Lung (tissue), 12 donors: Measurements from ENCODE around the gene JTB. TPM values are rescaled to one million over a fixed set of nuclear protein-coding genes. Genes with fewer than 3 reads are reported as not detected.
"Not testable (repeated sequence)": the region's sequence is repeated elsewhere in the genome, so short reads cannot be mapped to it uniquely, and the experiment has no call there.

Source experiments
- ATAC-seq: fragments of 200-7000 bp; cut with Tn5 transposase; one replicate; pipeline ENCODE4 v1.9.1; 2020; ENCODE audit warnings: moderate number of reproducible peaks; ENCODE audit not compliant: insufficient read depth, low FRiP score
- DNase-seq, 3 donors: peaks; one replicate each; pipeline ENCODE4 v3.0.0-alpha.2; 2013 to 2017
- H3K27ac ChIP-seq, 2 donors: one replicate each; pipeline ENCODE4 v1.5.1; 2013; ENCODE audit warnings: mild to moderate bottlenecking in 2 of 2, moderate library complexity in 2 of 2, control low read depth in 1 of 2, inconsistent platforms in 1 of 2, low read depth in 1 of 2, low read length in 1 of 2
- H3K27me3 ChIP-seq, 3 donors: one replicate each; pipeline ENCODE4 v1.5.1; 2013; ENCODE audit warnings: low read length in 2 of 3; ENCODE audit not compliant: control insufficient read depth in 3 of 3, insufficient read depth in 3 of 3
- H3K36me3 ChIP-seq, 4 donors: one replicate each; pipeline ENCODE4 v1.5.1; 2013; ENCODE audit warnings: low read length in 4 of 4, mild to moderate bottlenecking in 1 of 4, moderate library complexity in 1 of 4; ENCODE audit not compliant: control insufficient read depth in 4 of 4, insufficient read depth in 4 of 4
- H3K4me1 ChIP-seq, 5 donors: one replicate each; pipeline ENCODE4 v1.5.1; 2013; ENCODE audit warnings: low read length in 5 of 5, mild to moderate bottlenecking in 2 of 5, moderate library complexity in 1 of 5; ENCODE audit not compliant: control insufficient read depth in 5 of 5, insufficient read depth in 5 of 5
- H3K4me3 ChIP-seq: one replicate; pipeline ENCODE4 v1.5.1; 2013; ENCODE audit warnings: mild to moderate bottlenecking, control low read depth, moderate library complexity
- H3K9ac ChIP-seq, 2 donors: one replicate each; pipeline ENCODE4 v1.5.1; 2013; ENCODE audit warnings: low read length in 2 of 2, control low read depth in 1 of 2; ENCODE audit not compliant: insufficient read depth in 1 of 2
- H3K9me3 ChIP-seq, 4 donors: one replicate each; pipeline ENCODE4 v1.5.1; 2013; ENCODE audit warnings: low read length in 3 of 4, mild to moderate bottlenecking in 1 of 4, moderate library complexity in 1 of 4; ENCODE audit not compliant: control insufficient read depth in 4 of 4, insufficient read depth in 3 of 4
- CTCF ChIP-seq: IDR thresholded peaks from 2 replicates; pipeline ENCODE4 v1.5.1; 2012; ENCODE audit warnings: mild to moderate bottlenecking; ENCODE audit errors: control extremely low read depth, extremely low read depth
- WGBS, 2 donors: extraction: QIAGEN DNeasy Blood & Tissue Kit; methylation state at CpG; one replicate each; pipeline ENCODE4 v1.1.7; 2013; 5-methylcytosine and 5-hydroxymethylcytosine counted together
- polyA plus RNA-seq, 2 donors: library from polyadenylated mRNA; stranded (reverse); fragments of 200-250 nt; gene quantifications; one replicate each; pipeline ENCODE4 v1.2.1, GENCODE V29; 2013
- total RNA-seq, 2 donors: library from RNA; depleted of rRNA in 1 of 2; stranded (reverse); fragments of >200 nt in 1 of 2; gene quantifications; one replicate each; pipeline ENCODE4 v1.2.1, GENCODE V29; 2014 to 2021
- donor health status: control.
- donor health status: control.
- donor health status: Bipolar disorder and iron deficiency.
- donor health status: healthy.
- donor health status: DM: yes; HTN: yes; CAD: no.

Gene JTB
- total and polyA plus RNA-seq, 4 donors = 105 to 230 (median 176) TPM

DNA sequence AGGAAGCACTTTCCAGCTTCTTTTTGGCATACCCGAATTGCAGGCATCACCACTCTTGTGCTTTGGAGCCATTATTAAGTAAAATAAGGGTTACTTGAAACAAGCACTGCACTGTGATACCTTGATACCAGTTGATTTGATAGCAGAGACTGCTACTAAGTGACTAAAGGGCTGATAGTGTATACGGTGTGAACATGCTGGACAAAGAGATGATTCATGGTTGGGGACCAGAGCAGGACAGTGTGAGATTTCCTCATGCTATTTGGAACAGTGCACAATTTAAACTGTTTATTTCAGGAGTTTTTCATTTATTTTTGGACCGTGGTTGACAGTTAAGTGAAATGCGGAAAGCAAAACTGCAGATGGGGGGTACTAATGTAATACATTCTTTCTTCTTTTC is 22.9 kb upstream of the JTB start:
- H3K27ac ChIP-seq = no peak overlapping the region
- ATAC-seq = no peak
- WGBS, 2 donors = 77 to 82% methylated on average over 4 of the region's 4 CpGs

DNA sequence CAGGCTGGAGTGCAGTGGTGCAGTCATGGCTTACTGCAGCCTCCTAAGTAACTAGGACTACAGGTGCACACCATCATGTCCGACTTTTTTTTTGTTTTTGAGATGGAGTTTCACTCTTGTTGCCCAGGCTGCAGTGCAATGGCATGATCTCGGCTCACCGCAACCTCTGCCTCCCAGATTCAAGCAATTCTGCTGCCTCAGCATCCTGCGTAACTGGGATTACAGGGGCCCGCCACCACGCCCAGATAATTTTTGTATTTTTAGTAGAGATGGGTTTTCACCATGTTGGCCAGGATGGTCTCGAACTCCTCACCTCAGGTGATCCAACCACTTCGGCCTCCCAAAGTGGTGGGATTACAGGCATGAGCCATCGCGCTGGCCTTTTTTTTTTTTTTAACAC is 19.4 kb upstream of the JTB start:
- WGBS, 2 donors = 96% methylated on average over 10 of the region's 10 CpGs
- not testable (repeated sequence) for H3K27ac ChIP-seq, H3K9ac ChIP-seq, ATAC-seq, DNase-seq, H3K9me3 ChIP-seq, H3K27me3 ChIP-seq, H3K4me3 ChIP-seq, H3K4me1 ChIP-seq
- H3K36me3 ChIP-seq = peaks cover 13 to 20% (median 15%) of the 10 kb centered on the region in 4 donors

More for the DNA sequence above, 22.9 kb upstream of the JTB start:
- Histone ChIP-seq H3K9me3 (no peaks in the 10 kb centered on the region), H3K36me3 (peaks cover 0 to 4% (median 3%) of the 10 kb centered on the region in 4 donors), H3K4me1 (no peaks in the 10 kb centered on the region), H3K9ac (no peak overlapping the region), H3K27me3 (no peaks in the 10 kb centered on the region), H3K4me3 (no peak overlapping the region)
- TF ChIP-seq CTCF = no peak
- no peak for DNase-seq

GRCh38 chr1:153995640-153996039 is 18.2 kb upstream of the JTB start:
- ATAC-seq (no peak), DNase-seq (no peak)
- peaks cover 4 to 11% (median 6%) of the 10 kb centered on the region in 5 donors for H3K4me1 ChIP-seq
- H3K4me3 ChIP-seq = no peak overlapping the region
- 96 to 97% methylated on average over 11 of the region's 11 CpGs for WGBS, 2 donors
- peaks cover 13 to 26% (median 17%) of the 10 kb centered on the region in 4 donors for H3K36me3 ChIP-seq
- H3K9ac ChIP-seq = no peak overlapping the region
- H3K9me3 ChIP-seq = no peaks in the 10 kb centered on the region
- no peak for TF ChIP-seq CTCF
- H3K27me3 ChIP-seq = no peaks in the 10 kb centered on the region
- H3K27ac ChIP-seq = no peak overlapping the region

- Histone ChIP-seq H3K9ac (no peak overlapping the region), H3K4me1 (peaks cover 4 to 11% (median 6%) of the 10 kb centered on the region in 5 donors), H3K4me3 (no peak overlapping the region), H3K27ac (no peak overlapping the region), H3K9me3 (no peaks in the 10 kb centered on the region), H3K27me3 (no peaks in the 10 kb centered on the region), H3K36me3 (peaks cover 13 to 26% (median 17%) of the 10 kb centered on the region in 4 donors)
- 89 to 94% methylated on average over 3 of the region's 3 CpGs for WGBS, 2 donors
- no peak for DNase-seq
- TF ChIP-seq CTCF = no peak
- ATAC-seq = no peak
These were observed 17.7 kb upstream of the JTB start for GRCh38 chr1:153995202-153995601.
